CD14-positive monocyte (primary cell): ENCODE results near the gene PAQR7. TPM values are rescaled to one million over a fixed set of nuclear protein-coding genes. Genes with fewer than 3 reads are reported as not detected.

Experiments
- DNase-seq, 3 donors: peaks; one replicate each; pipeline ENCODE4 v3.0.0-alpha.2; 2011 to 2022
- H2AFZ ChIP-seq: 2 replicates; pipeline ENCODE4 v1.6.0; 2012; ENCODE audit warnings: mild to moderate bottlenecking, low read depth, low read length, inconsistent platforms; ENCODE audit not compliant: insufficient read depth, poor library complexity, severe bottlenecking
- H3K27ac ChIP-seq, 2 donors: 1 replicate in 1 of 2; 2 replicates in 1 of 2; pipeline ENCODE4 v1.5.1; 2012 to 2013; ENCODE audit warnings: low read length in 2 of 2, control low read depth in 1 of 2, inconsistent platforms in 1 of 2, low read depth in 1 of 2, mild to moderate bottlenecking in 1 of 2
- H3K27me3 ChIP-seq, 2 donors: one replicate each; pipeline versions ENCODE4 v1.6.0 to v1.6.1; 2011 to 2013; ENCODE audit warnings: low read length in 2 of 2; ENCODE audit not compliant: control insufficient read depth in 2 of 2, insufficient read depth in 2 of 2
- H3K36me3 ChIP-seq, 2 donors: replicated peaks in 1 of 2; 1 replicate in 1 of 2; 2 replicates in 1 of 2; pipeline versions ENCODE4 v1.5.1 to v1.6.1; 2012 to 2013; ENCODE audit warnings: low read length in 2 of 2, control low read depth in 1 of 2, inconsistent platforms in 1 of 2, mild to moderate bottlenecking in 1 of 2; ENCODE audit not compliant: insufficient read depth in 2 of 2, control insufficient read depth in 1 of 2
- H3K4me1 ChIP-seq, 2 donors: 1 replicate in 1 of 2; 2 replicates in 1 of 2; pipeline versions ENCODE4 v1.5.1 to v1.6.1; 2012 to 2013; ENCODE audit warnings: low read length in 2 of 2, control low read depth in 1 of 2, inconsistent platforms in 1 of 2, mild to moderate bottlenecking in 1 of 2, moderate library complexity in 1 of 2; ENCODE audit not compliant: insufficient read depth in 2 of 2, control insufficient read depth in 1 of 2
- H3K4me2 ChIP-seq: replicated peaks from 2 replicates; pipeline ENCODE3; 2012; ENCODE audit warnings: low read length, moderate library complexity, mild to moderate bottlenecking; ENCODE audit not compliant: poor library complexity, severe bottlenecking; ENCODE audit errors: extremely low read depth
- H3K4me3 ChIP-seq, 3 experiments: fragments of 200-600 bp in 1 of 3; sonication (generic) in 1 of 3; replicated peaks in 1 of 3; 1 replicate in 2 of 3; 2 replicates in 1 of 3; pipeline ENCODE4 v1.5.1; 2011 to 2013; ENCODE audit warnings: low read length in 3 of 3, mild to moderate bottlenecking in 3 of 3, control low read depth in 2 of 3, low read depth in 2 of 3, inconsistent platforms in 1 of 3, moderate library complexity in 1 of 3
- H3K79me2 ChIP-seq: 2 replicates; pipeline ENCODE4 v1.6.0; 2012; ENCODE audit warnings: mild to moderate bottlenecking, control low read depth, inconsistent platforms, low read length, moderate library complexity; ENCODE audit not compliant: insufficient read depth
- H3K9ac ChIP-seq: 2 replicates; pipeline ENCODE4 v1.6.0; 2017; ENCODE audit warnings: low read length, mild to moderate bottlenecking; ENCODE audit not compliant: insufficient read depth, poor library complexity, severe bottlenecking
- H3K9me3 ChIP-seq, 2 donors: replicated peaks in 1 of 2; 1 replicate in 1 of 2; 2 replicates in 1 of 2; pipeline versions ENCODE4 v1.5.1 to v1.6.1; 2012 to 2013; ENCODE audit warnings: low read length in 2 of 2, control low read depth in 1 of 2; ENCODE audit not compliant: control insufficient read depth in 1 of 2, insufficient read depth in 1 of 2
- H4K20me1 ChIP-seq: 2 replicates; pipeline ENCODE4 v1.6.0; 2012; ENCODE audit warnings: mild to moderate bottlenecking, low read length, control low read depth, moderate library complexity; ENCODE audit not compliant: insufficient read depth
- H3K27ac Mint-ChIP-seq, 7 donors: one replicate each; pipeline ENCODE4 v1.8.0; 2020; ENCODE audit warnings: mild to moderate bottlenecking in 7 of 7, mixed read lengths in 7 of 7, moderate library complexity in 6 of 7, inconsistent platforms in 2 of 7
- H3K27me3 Mint-ChIP-seq, 3 donors: one replicate each; pipeline ENCODE4 v1.8.0; 2021 to 2022; ENCODE audit warnings: low read depth in 3 of 3, mild to moderate bottlenecking in 3 of 3, mixed read lengths in 3 of 3, moderate library complexity in 3 of 3, inconsistent platforms in 1 of 3
- H3K36me3 Mint-ChIP-seq, 2 donors: one replicate each; pipeline ENCODE4 v1.8.0; 2020; ENCODE audit warnings: mixed read lengths in 2 of 2, inconsistent platforms in 1 of 2, mild to moderate bottlenecking in 1 of 2
- H3K4me1 Mint-ChIP-seq: one replicate; pipeline ENCODE4 v1.8.0; 2020; ENCODE audit warnings: mild to moderate bottlenecking, mixed read lengths
- H3K4me3 Mint-ChIP-seq, 2 donors: one replicate each; pipeline ENCODE4 v1.8.0; 2020; ENCODE audit warnings: mild to moderate bottlenecking in 2 of 2, mixed read lengths in 2 of 2, moderate library complexity in 1 of 2
- H3K9me3 Mint-ChIP-seq, 7 donors: one replicate each; pipeline ENCODE4 v1.8.0; 2020 to 2022; ENCODE audit warnings: mixed read lengths in 7 of 7, mild to moderate bottlenecking in 6 of 7, moderate library complexity in 6 of 7, inconsistent platforms in 2 of 7
- WGBS: methylation state at CpG from one replicate; pipeline ENCODE4 v1.1.5; 2013; ENCODE audit warnings: missing lambda C conversion rate; ENCODE audit not compliant: insufficient coverage; 5-methylcytosine and 5-hydroxymethylcytosine counted together
- intact Hi-C, 2 donors: fragments of 100-400 bp; cut with micrococcal nuclease; formaldehyde crosslinking; loops; one replicate each; pipeline versions ENCODE4 v1.15.0 to v1.15.1; 2023
- polyA plus RNA-seq, 3 donors: library from polyadenylated mRNA; depleted of rRNA in 1 of 3; unstranded in 2 of 3; stranded (reverse) in 1 of 3; fragments of 300-500 nt in 2 of 3; fragments of >200 nt in 1 of 3; fragmentation: Illumina TruSeq in 2 of 3; gene quantifications; 1 replicate in 2 of 3; 2 replicates in 1 of 3; pipeline ENCODE4 v1.2.3, GENCODE V29; 2012 to 2021
- TF ChIP-seq, protein P1 (sequence below): fragments of 200-600 bp; IDR thresholded peaks from one replicate; pipeline ENCODE4 v1.8.0; 2022; ENCODE audit warnings: antibody characterized with exemption, mild to moderate bottlenecking

The PAQR7 gene
- polyA plus RNA-seq, 3 donors, result 0.92 to 13.3 (median 1.0) TPM

GRCh38 chr1:25922971-25923552 is 47.6 kb upstream of the PAQR7 start:
- Histone ChIP-seq H3K79me2 (no peaks in the 10 kb centered on the region), H3K36me3 (no peaks in the 10 kb centered on the region), H4K20me1 (no peaks in the 10 kb centered on the region), H3K27ac (peak overlapping the region; percentile 73 to 87), H3K4me2 (peak overlapping the region; percentile 79), H3K4me1 (peaks cover 21 to 27% of the 10 kb centered on the region in 2 donors), H3K9me3 (no peaks in the 10 kb centered on the region), H3K9ac (peak overlapping the region; percentile 72), H3K4me3 (peak overlapping the region; percentile 73 to 80 (median 78)), H3K27me3 (no peaks in the 10 kb centered on the region), H2AFZ (peak overlapping the region; percentile 95)
- intact Hi-C loops, result no loop called here
- H3K4me3 Mint-ChIP-seq, result peak overlapping the region; percentile 87 to 95
- H3K36me3 Mint-ChIP-seq, result no peaks in the 10 kb centered on the region
- peaks cover 0 to 5% (median 0%) of the 10 kb centered on the region in 3 donors for H3K27me3 Mint-ChIP-seq
- WGBS, result under 1% methylated on average over 28 of the region's 32 CpGs
- no peaks in the 10 kb centered on the region for H3K9me3 Mint-ChIP-seq
- TF ChIP-seq, protein P1, sequence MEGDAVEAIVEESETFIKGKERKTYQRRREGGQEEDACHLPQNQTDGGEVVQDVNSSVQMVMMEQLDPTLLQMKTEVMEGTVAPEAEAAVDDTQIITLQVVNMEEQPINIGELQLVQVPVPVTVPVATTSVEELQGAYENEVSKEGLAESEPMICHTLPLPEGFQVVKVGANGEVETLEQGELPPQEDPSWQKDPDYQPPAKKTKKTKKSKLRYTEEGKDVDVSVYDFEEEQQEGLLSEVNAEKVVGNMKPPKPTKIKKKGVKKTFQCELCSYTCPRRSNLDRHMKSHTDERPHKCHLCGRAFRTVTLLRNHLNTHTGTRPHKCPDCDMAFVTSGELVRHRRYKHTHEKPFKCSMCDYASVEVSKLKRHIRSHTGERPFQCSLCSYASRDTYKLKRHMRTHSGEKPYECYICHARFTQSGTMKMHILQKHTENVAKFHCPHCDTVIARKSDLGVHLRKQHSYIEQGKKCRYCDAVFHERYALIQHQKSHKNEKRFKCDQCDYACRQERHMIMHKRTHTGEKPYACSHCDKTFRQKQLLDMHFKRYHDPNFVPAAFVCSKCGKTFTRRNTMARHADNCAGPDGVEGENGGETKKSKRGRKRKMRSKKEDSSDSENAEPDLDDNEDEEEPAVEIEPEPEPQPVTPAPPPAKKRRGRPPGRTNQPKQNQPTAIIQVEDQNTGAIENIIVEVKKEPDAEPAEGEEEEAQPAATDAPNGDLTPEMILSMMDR, result no peak
- peak overlapping the region; percentile 46 to 82 (median 80) for H3K27ac Mint-ChIP-seq
- peak; percentile 63 to 76 (median 67) for DNase-seq
- H3K4me1 Mint-ChIP-seq, result peaks cover 34% of the 10 kb centered on the region

- Histone ChIP-seq H3K79me2 (no peaks in the 10 kb centered on the region), H3K4me2 (peak overlapping the region; percentile 79), H3K4me3 (peak overlapping the region; percentile 73 to 80 (median 78)), H2AFZ (peak overlapping the region; percentile 95), H3K9ac (peak overlapping the region; percentile 72), H3K4me1 (peaks cover 21 to 27% of the 10 kb centered on the region in 2 donors), H3K27me3 (no peaks in the 10 kb centered on the region), H4K20me1 (no peaks in the 10 kb centered on the region), H3K9me3 (no peaks in the 10 kb centered on the region), H3K36me3 (no peaks in the 10 kb centered on the region), H3K27ac (peak overlapping the region; percentile 73 to 87)
- Mint-ChIP-seq H3K27me3 (peaks cover 0 to 5% (median 0%) of the 10 kb centered on the region in 3 donors), H3K9me3 (no peaks in the 10 kb centered on the region), H3K4me3 (peak overlapping the region; percentile 87 to 95), H3K4me1 (peaks cover 33% of the 10 kb centered on the region), H3K36me3 (no peaks in the 10 kb centered on the region), H3K27ac (peak overlapping the region in 6 of 7 donors; percentile 37 to 82 (median 76))
- peak in 2 of 3 donors; percentile 16 to 27 for DNase-seq
- intact Hi-C loops, result no loop called here
- 2% methylated on average over 45 of the region's 49 CpGs for WGBS
- TF ChIP-seq, protein P1, result no peak
Observed at GRCh38 chr1:25922056-25922970, 46.8 kb upstream of the PAQR7 start.
